GM19324 (cell line): ENCODE results near the gene MRGPRG.
"Not testable (repeated sequence)": the region's sequence is repeated elsewhere in the genome, so short reads cannot be mapped to it uniquely, and the experiment has no call there.

Experiments
- ATAC-seq: cut with Tn5 transposase; IDR thresholded peaks from one replicate; pipeline ENCODE4 v1.9.1; 2021; ENCODE audit warnings: mild to moderate bottlenecking, moderate library complexity; ENCODE audit not compliant: unreplicated experiment, low FRiP score

Gene MRGPRG

GRCh38 chr11:3177931-3178330, 40.7 kb downstream of the MRGPRG start:
- no peak for ATAC-seq

GRCh38 chr11:3176487-3176886, 42.1 kb downstream of the MRGPRG start:
- ATAC-seq, result no peak

GRCh38 chr11:3175194-3175593, 43.4 kb downstream of the MRGPRG start:
- ATAC-seq, result no peak

- no peak for ATAC-seq
Measured at GRCh38 chr11:3174387-3174786, 44.2 kb downstream of the MRGPRG start.

- no peak for ATAC-seq
Measured at GRCh38 chr11:3173795-3174194, 44.8 kb downstream of the MRGPRG start.

GRCh38 chr11:3171931-3172560, 46.6 kb downstream of the MRGPRG start:
- ATAC-seq, result no peak

GRCh38 chr11:3170756-3171650, 47.6 kb downstream of the MRGPRG start:
- no peak for ATAC-seq

- no peak for ATAC-seq
Measured at GRCh38 chr11:3170044-3170755, 48.4 kb downstream of the MRGPRG start.

GRCh38 chr11:3169255-3170043, 49.2 kb downstream of the MRGPRG start:
- ATAC-seq, result no peak

GRCh38 chr11:3168742-3169254, 49.8 kb downstream of the MRGPRG start:
- not testable (repeated sequence) for ATAC-seq
